Subcutaneous adipose tissue (tissue), 4 donors: Measurements from ENCODE around the gene DOCK6. TPM values are rescaled to one million over a fixed set of nuclear protein-coding genes. Genes with fewer than 3 reads are reported as not detected.

Source experiments
- CTCF ChIP-seq: fragments of 450-650 bp; IDR thresholded peaks from one replicate; pipeline ENCODE4 v1.5.1; 2016; ENCODE audit warnings: low read depth, mild to moderate bottlenecking, control low read depth, antibody characterized with exemption, moderate library complexity
- total RNA-seq, 4 donors: library from RNA; depleted of rRNA; stranded (reverse); fragments of >200 nt; gene quantifications; one replicate each; pipeline ENCODE4 v1.1.0, GENCODE V29; 2016

The DOCK6 gene
- total RNA-seq, 4 donors from 2014 or later: 28.4 to 149 (median 40.6) TPM

- TF ChIP-seq CTCF: no peak
These were observed 109.8 kb downstream of the DOCK6 start for GRCh38 chr19:11152318-11153062.

GRCh38 chr19:11151181-11151580 is 111.1 kb downstream of the DOCK6 start:
- no peak for TF ChIP-seq CTCF

Other genes starting within 250 kb of the DOCK6 start
- 10 to 100 TPM; 11.0 to 31.1 (median 23.3) TPM for gene LDLR, start 173.1 kb downstream of the DOCK6 start, total RNA-seq
- 1 to 10 TPM; 1.3 to 5.1 (median 4.2) TPM for gene SPC24, start 106.7 kb downstream of the DOCK6 start, total RNA-seq
- 100 to 1,000 TPM; 156 to 414 (median 327) TPM for gene KANK2, start 65.0 kb downstream of the DOCK6 start, total RNA-seq
- 10 to 100 TPM in 2 of 4 donors, 1 to 10 TPM in 2; 1.9 to 27.7 (median 14.8) TPM for gene ANGPTL8, start 22.9 kb downstream of the DOCK6 start, total RNA-seq
- gene TSPAN16, start 33.6 kb upstream of the DOCK6 start, total RNA-seq: not detected
- gene RAB3D, start 77.1 kb upstream of the DOCK6 start, total RNA-seq: 10 to 100 TPM in 3 of 4 donors, 1 to 10 TPM in 1; 8.0 to 13.4 (median 11.5) TPM
- gene TMEM205, start 83.7 kb upstream of the DOCK6 start, total RNA-seq: 100 to 1,000 TPM; 154 to 170 (median 160) TPM
- 10 to 100 TPM in 3 of 4 donors, 1 to 10 TPM in 1; 4.6 to 33.2 (median 15.7) TPM for gene CCDC159, start 84.0 kb upstream of the DOCK6 start, total RNA-seq
- 10 to 100 TPM in 2 of 4 donors, 1 to 10 TPM in 2; 4.2 to 19.6 (median 9.3) TPM for gene PLPPR2, start 92.9 kb upstream of the DOCK6 start, total RNA-seq
- gene SWSAP1, start 112.1 kb upstream of the DOCK6 start, total RNA-seq: 1 to 10 TPM in 2 of 4 donors, under 1 TPM in 1, not detected in 1; 0.66 to 3.0 (median 1.0) TPM
- gene EPOR, start 121.8 kb upstream of the DOCK6 start, total RNA-seq: 1 to 10 TPM; 1.5 to 8.1 (median 5.0) TPM
- gene RGL3, start 156.8 kb upstream of the DOCK6 start, total RNA-seq: 10 to 100 TPM in 1 of 4 donors, 1 to 10 TPM in 3; 4.7 to 17.5 (median 6.1) TPM
- gene ODAD3, start 172.6 kb upstream of the DOCK6 start, total RNA-seq: under 1 TPM in 2 of 4 donors, not detected in 2; 0.17 to 0.33 TPM
- 100 to 1,000 TPM in 1 of 4 donors, 10 to 100 TPM in 3; 45.0 to 109 (median 76.1) TPM for gene PRKCSH, start 173.1 kb upstream of the DOCK6 start, total RNA-seq
- not detected for gene ELAVL3, start 218.5 kb upstream of the DOCK6 start, total RNA-seq
- gene ZNF653, start 243.3 kb upstream of the DOCK6 start, total RNA-seq: 1 to 10 TPM in 3 of 4 donors, under 1 TPM in 1; 0.98 to 4.7 (median 3.4) TPM